Measurements from ENCODE around the gene FHIT.

The FHIT gene

DNA sequence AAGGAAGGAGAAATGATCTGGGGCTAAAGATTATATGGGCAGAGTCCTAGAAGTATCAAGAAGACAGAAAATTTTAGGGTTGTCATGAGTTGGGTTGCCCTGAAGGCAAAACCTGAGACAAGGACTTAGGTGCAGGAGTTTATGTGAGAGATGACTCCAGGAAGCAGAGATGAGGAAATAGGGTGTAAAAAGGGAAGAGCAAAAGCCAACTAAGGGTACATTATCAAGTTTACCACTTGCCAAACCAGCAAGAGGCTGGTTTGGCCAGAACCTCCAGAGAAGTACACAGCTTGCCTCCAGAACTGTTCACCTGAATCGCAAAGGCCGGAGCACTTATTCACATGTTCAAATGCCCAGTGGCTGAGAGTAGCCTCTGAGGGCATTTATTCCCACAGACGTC is 116.7 kb downstream of the FHIT start:
- Histone ChIP-seq H3K27ac (no peak overlapping the region), H3K4me3 (no peak overlapping the region)

DNA sequence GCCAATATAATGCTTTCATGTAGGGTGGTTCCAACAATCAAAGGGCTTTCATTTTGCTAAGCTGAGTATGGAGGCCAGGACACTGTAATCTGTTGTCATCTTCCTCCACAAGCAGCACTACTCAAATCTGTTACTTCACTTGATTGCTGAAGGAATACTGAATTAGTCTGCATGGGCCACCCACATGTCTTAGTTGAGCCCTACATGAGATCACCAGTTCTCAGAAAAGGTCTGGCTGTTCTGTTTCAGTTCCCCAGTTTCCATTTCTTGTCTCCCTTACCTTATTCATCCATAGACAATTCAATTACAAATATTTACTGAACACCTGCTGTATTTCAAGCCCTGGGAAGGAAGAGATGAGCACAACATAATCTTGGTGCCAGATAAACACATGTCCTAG is 119.2 kb downstream of the FHIT start:
- H3K27ac ChIP-seq = no peak overlapping the region
- H3K4me3 ChIP-seq = no peak overlapping the region

DNA sequence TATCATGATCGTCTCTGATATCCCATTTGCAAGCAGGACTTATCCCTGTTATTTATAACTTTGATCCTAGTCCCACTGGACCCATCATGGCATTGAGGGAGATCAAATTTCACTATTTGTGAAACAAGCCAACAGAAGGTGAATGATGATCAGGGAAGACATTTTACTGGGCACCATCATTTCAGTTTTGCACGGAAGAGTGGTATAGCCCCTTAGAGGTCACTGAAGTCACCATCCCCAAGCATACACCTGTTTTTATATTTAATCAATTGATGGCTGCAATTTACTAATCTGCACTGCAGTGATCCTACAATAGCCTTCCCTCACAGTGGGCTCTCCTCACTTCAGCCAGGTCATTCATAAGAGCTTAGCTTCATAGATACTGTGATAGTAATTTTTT is 132.4 kb downstream of the FHIT start:
- H3K4me3 ChIP-seq = no peak overlapping the region

DNA sequence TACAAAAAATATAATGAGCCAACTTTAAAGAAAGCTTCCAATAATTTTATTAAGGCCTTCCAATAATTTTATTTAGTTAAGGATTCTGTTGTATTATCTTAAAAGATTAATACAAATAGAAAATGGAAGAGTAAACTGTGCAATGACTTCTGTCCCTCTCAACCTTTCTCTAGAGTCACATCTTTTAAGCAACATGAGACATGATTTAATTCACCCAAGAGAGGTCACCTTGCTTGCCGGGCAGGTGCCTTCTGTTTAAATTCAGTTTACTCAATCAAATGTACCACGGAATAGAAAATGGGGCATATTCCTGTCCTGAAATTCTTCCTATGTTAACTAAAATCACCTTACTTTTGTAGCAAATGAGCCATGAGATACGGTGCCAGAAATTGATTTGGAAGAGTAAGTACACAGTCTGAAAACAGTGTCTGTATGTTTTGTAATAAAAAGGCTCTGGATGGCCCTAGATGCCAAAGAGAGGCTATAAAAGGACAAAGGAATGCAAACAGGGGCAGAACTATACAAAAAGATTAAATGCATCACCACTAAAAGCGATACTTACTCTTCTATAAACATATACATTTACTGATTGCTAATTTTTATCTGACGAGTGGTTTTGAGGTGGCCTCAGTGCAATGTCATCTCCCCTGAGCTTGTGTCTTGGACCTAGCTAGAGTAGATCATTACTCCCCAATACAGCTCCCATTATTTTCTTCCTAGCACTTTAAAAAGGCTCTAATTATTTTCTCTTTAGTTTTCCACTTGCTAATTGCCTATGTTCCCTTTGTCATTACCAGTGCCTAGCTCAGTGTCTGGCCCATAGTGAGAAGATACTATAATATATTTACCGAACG is 134.0 kb downstream of the FHIT start:
- Histone ChIP-seq H3K27ac (no peak overlapping the region), H3K4me3 (no peak overlapping the region)

More for the DNA sequence above, 132.4 kb downstream of the FHIT start:
- no peak overlapping the region for H3K27ac ChIP-seq

DNA sequence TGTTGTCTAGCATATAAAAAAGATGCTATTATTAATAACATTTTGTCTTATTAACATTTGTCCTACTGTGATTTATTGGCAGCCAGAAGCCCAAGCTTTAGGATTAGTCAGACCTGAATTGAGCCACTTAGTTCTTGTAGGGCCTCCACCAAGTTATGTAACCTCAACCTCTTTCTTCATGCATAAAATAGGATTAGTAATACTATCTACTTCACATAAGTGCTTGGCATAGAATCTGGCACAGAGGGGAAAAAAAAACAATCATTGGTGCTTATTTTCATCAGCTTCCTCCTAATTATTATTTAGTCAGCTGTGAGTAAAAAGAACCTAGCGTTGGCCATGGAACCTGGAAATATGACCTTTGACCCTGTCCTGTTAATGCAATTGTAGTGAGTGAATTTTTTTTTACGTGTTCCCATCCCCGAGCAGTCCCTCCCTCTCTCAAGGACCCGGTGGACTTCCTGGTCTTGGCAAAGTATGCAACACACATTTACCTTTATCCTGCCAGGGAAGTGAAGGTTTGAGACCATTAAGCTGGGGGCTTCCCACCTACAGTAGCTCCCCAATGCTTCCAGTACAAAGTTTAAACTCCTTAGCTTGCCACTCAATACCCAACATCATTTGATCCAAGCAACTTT is 136.8 kb downstream of the FHIT start:
- Histone ChIP-seq H3K4me3 (no peak overlapping the region), H3K27ac (no peak overlapping the region)

DNA sequence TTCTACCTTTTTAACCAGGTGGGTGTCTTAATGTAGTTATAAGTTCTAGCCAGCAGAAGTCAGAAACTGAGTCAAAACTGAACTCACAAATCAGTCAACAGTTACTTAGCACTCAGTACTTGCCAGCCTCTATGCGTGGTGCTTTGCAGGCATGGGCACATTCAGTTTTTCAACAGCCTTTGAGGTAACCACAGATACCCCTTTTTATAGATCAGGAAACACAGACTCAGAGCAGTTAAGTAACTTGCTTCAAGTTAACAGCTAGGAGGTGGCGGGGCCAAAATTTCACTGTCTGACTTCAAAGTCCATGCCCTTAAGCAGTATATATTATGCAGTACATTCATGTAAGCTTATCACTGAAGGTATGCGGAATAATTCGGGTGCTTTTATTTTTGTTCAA is 139.4 kb downstream of the FHIT start:
- H3K4me3 ChIP-seq = no peak overlapping the region
- no peak overlapping the region for H3K27ac ChIP-seq

DNA sequence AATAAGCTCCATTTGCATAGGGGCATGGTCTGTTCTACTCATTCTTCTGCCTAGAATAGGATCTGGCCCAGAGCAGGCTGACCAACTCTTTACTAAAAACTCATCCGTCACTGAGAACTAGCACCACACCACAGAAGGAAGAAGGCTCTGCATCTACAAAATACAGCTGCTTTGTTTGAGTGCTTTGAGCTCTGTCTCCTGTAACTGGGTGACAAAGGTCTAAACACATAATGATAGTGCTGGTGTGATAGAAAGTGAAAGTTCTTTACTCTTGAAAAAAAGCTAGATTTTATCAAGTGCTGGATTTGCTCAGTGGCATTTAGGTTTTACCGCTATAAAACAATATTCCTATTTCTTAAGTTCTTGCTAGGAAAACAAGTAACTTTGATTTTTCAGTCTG is 140.7 kb downstream of the FHIT start:
- no peak overlapping the region for H3K4me3 ChIP-seq
- H3K27ac ChIP-seq = no peak overlapping the region

DNA sequence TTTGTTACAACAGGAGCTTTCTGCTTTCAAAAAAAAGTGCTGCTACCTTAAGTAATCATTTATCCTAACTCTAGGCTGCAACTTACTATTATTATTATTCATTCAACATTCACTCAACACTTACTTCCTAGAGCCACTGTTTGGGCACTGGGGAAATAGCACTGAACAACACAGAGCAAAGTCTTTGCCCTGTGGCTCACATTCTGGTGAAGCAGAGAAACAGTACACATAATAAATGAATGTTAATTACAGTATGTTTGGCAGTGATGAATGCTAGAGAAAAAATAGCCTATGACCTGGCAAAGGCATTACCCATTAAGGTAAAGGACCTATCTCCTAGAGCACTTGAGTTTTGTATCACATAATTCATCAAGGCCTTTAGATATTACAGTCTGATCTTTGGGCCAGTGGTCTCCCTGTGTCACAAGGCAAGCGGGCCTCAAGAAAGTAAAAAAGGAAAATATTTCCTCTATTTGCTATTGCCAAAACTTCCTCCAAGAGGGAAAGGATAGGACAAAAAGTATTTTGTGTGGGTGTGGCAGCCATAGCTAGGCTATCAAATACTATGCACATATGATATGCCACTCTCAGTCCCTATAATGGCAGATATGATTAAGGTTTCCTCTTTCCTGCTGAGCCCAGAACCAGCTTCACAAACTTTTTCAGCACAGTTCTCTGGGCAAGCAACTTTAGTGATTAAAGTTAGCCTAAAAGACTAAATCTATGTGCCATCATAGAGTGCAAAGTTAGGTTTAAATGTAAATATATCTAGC is 142.8 kb downstream of the FHIT start:
- H3K4me3 ChIP-seq = no peak overlapping the region
- H3K27ac ChIP-seq = no peak overlapping the region

DNA sequence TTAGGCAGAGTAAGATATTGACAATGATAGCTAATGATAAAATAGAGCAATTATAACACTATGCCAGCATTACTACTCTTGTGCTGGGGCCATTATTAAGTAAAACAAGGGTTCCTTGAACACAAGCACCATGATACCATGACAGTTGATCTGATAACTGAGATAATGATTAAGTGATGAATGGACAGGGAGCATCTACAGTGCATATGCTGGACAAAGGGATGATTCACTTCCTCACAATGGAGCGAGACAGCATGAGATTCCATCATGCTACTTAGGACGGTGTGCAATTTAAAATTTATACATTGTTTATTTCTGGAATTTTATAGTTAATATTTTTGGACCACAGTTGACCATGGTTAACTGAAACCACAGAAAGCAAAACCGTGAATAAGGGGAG is 156.6 kb downstream of the FHIT start:
- H3K4me3 ChIP-seq = no peak overlapping the region

DNA sequence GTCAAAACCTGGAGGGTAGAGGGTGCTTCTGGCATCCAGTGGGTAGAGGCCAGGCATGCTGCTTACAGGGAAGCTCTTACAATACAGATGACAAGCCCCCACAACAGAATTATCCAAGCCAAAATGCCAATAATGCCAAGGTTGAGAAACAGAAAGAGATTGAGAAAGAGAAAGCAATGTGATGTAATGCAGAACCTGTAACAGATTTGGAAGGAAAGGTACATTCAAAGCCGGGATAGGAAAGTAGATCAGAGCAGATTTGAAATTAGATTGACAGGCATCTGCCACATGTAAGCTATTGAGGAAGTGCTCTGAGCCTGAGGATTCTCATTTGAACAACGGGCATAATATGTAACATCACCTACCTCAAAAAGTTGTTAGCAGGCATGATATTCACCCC is 157.9 kb downstream of the FHIT start:
- Histone ChIP-seq H3K27ac (no peak overlapping the region), H3K4me3 (no peak overlapping the region)

More for the DNA sequence above, 156.6 kb downstream of the FHIT start:
- no peak overlapping the region for H3K27ac ChIP-seq

DNA sequence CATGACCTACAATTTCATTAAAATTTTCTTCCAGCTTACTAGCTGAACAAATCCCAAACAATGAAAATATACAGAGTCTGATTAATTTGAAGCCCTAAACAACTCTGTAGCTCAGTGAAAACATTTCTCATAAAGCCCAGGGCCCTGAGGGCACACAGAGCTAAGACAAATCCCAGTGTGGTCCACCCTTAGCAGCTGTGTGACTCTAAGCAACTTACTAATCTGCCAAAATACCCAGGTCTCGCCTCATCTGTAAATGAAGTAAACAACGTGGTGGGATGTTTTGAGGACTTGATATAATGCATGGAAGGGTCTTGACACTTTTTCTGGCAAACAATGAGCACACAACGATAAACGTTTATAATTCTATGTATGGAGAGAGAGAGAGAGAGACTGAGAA is 158.4 kb downstream of the FHIT start:
- no peak overlapping the region for H3K4me3 ChIP-seq
- no peak overlapping the region for H3K27ac ChIP-seq

DNA sequence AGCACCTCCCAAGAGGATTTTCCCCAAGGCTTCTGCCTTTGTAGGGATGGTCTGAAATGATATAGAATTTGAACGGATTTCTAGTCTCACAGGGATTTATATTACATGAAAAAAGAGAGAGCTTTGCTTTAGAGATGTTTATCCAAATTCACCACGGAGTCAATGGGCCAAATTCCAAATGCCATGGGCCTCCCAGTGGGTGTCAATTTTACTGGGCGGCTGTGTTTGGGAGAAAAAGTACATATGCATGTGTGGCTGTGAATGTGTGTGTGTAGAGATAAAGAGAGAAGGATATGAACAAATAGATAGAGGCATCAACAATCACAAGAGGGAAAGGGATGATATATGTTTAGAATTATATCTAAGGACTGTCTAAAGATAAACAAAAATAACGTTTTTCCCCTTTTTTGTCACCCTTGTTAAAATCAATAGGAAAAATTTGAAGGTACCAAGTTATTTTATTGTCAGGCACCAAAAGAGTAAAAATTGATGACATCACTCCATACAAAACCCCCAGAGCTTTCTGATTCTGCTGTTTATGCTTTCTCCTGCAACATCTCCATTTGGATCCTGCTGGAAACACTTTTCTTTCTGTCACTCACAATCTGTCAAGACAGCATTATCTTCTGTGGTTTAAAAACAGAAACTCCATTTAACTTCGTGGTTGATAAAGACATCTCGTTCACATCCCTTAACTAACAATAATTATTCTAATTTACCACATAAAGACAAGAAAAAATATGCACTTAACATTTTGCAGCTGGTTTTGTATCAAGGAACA is 160.7 kb downstream of the FHIT start:
- Histone ChIP-seq H3K4me3 (no peak overlapping the region), H3K27ac (no peak overlapping the region)

DNA sequence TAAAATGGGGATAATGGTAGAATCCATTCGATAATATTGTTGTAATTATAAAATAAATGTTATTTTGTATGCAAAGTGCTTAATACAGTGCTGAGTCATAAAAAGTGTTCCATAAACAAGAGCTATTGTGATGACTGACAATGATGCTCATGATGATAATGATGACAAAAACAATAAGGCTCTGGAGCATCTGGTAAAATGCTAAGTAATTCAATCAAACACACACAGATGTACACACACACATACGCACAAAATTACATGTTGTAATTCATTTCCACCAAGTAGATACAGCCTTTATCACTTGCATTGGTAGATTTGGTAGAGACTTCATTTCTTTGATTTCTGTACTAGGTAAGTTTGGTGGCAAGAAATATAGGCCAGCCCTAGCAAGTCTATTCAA is 163.8 kb downstream of the FHIT start:
- H3K4me3 ChIP-seq = no peak overlapping the region
- no peak overlapping the region for H3K27ac ChIP-seq

DNA sequence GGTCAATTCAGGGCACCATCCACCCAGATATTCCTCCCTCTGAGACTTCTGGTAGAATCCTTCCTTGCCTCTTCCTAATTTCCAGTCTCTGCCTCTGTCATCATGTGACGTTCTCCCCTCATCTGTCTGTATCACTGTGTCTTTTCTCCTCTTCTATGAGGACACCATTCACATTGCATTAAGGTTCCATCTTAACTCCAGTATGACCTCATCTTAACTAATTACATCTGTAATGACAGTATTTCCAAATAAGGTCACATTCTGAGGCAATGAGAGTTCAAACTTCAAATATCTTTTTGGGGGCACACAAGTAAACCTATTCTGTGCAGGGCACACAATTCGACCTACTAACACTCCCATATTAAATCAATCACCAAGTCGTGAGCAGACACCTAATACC is 169.7 kb downstream of the FHIT start:
- no peak overlapping the region for H3K27ac ChIP-seq
- no peak overlapping the region for H3K4me3 ChIP-seq

DNA sequence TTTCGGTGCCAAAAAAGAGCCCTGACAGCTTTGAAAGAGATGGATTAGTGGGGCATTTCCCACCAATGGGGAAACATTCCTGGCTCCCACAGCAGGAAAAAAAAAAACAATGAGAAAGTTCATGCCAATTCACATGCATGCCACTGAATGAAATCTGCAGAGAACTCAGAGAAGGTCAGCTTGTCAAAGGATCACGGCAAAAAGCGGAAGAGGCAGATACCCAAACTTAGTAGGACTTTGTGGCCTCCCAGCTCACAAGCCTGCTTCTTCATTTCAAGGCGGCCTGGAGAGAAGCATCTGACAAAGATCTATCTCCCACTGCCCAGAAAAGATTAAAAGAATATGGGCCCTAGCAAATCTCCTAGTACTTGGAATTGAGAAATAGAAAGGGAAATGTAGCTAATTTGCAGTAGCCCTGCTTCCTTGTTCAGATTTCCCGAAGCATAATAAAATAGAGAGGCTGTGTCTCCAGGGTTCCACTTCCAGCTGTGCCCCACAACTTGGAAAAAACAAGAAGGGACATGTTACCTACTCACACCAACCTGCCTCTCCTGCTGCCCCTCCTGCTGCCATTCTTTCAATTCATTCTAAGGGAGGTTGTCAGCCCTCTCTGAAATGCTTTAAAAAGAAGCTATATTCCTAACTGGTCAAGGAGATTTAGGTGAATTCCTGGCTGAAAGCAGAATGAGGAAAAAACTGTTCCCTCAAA is 170.4 kb downstream of the FHIT start:
- no peak overlapping the region for H3K4me3 ChIP-seq
- H3K27ac ChIP-seq = no peak overlapping the region

DNA sequence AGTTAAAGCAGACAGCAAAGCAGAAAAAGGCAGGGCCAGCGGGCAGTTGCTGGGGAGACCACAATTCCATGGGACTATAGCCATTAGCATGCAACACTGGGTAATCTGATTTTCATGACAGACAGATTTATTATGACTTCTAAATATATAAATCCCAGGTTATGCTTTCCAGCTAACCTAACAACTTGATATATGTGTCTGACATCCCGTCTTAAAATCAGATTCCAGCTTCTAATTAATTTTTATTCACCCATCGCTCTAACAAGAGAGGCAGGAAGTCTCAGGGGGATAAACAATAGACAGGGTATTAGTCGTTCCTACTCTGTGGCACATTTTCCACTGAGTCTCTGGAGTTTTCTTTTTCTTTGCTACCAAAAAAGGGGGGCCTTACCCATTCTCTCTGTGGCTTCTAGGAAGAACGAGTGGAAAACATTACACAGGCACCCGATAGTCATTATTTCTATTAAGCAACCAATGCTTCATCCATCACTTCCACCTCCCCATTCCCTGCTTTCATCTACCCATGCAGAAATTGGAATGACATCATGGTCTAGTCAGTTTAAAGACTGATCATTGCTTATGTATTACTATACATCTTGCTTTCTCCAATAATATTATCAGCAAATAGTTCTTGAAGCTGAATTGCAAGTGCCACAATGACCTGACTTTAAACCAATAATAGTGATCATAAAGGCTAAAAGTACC is 173.1 kb downstream of the FHIT start:
- Histone ChIP-seq H3K27ac (no peak overlapping the region), H3K4me3 (no peak overlapping the region)

DNA sequence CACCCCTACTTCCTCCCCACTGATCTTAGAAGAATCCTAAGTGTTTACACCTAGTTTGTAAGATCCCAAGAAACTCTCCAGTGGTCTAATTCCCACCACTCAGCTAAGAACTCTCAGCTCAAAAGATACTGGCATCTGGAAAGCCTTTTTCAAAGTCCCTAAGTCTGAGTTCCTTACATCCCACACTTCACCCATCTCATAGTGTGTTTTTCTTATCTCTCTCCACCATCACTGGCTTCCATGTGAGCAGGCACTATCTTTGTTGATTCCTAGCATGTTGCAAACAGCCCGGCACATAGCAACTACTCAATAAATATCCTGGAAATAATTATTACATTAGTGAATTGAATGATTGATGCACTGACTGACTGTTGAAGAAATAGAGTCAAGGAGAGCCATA is 173.7 kb downstream of the FHIT start:
- no peak overlapping the region for H3K4me3 ChIP-seq

DNA sequence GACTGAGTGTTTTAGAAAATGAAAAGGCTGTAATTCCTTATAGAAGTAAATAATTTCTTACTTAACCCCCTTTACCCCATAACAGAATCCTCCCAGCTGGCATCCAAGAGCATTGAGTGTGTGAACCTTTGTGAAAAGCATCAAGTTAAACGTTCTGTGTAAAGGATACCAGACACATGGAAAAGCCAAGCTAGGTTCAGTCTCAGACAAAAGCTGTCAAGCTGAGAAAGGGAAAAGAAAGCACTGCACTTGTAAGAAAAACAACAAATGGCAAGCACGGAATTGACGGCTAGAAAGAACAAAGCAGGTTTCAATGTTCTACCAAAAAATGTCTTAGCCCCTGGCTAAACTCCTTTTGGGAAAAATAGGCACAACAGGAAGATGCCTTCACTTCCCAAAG is 176.5 kb downstream of the FHIT start:
- Histone ChIP-seq H3K4me3 (no peak overlapping the region), H3K27ac (no peak overlapping the region)

More for the DNA sequence above, 173.7 kb downstream of the FHIT start:
- no peak overlapping the region for H3K27ac ChIP-seq
